Activated T-cell treated with anti-CD3 and anti-CD28 coated beads, Interleukin-2, amount 50 U/mL, for 24 hours (primary cell): Measurements from ENCODE around the gene BCL2L15.
A peak's percentile ranks its signal among the peaks of the same experiment; 100 is the strongest.

Experiments
- DNase-seq: peaks from one replicate; pipeline ENCODE4 v3.0.0-alpha.2; 2020
- H3K27ac Mint-ChIP-seq: 2 replicates; pipeline ENCODE4 v1.8.0; 2020; ENCODE audit warnings: mild to moderate bottlenecking, mixed read lengths
- H3K27me3 Mint-ChIP-seq: 2 replicates; pipeline ENCODE4 v1.8.0; 2020; ENCODE audit warnings: mixed read lengths
- H3K36me3 Mint-ChIP-seq: 2 replicates; pipeline ENCODE4 v1.8.0; 2020; ENCODE audit warnings: low read depth, mixed read lengths
- H3K4me1 Mint-ChIP-seq: 2 replicates; pipeline ENCODE4 v1.8.0; 2020; ENCODE audit warnings: low read depth, mixed read lengths
- H3K4me3 Mint-ChIP-seq: 2 replicates; pipeline ENCODE4 v1.8.0; 2020; ENCODE audit warnings: mild to moderate bottlenecking, moderate library complexity, mixed read lengths
- H3K9me3 Mint-ChIP-seq: 2 replicates; pipeline ENCODE4 v1.8.0; 2020; ENCODE audit warnings: mixed read lengths

BCL2L15 gene

GRCh38 chr1:113918243-113918642 is 30.9 kb upstream of the BCL2L15 start:
- no peak for DNase-seq
- Mint-ChIP-seq H3K4me3 (no peak overlapping the region), H3K27ac (no peak overlapping the region), H3K9me3 (no peaks in the 10 kb centered on the region), H3K36me3 (peaks cover 21% of the 10 kb centered on the region), H3K4me1 (peaks cover 13% of the 10 kb centered on the region), H3K27me3 (no peaks in the 10 kb centered on the region)

GRCh38 chr1:113917400-113918082 is 30.2 kb upstream of the BCL2L15 start:
- Mint-ChIP-seq H3K27ac (no peak overlapping the region), H3K27me3 (no peaks in the 10 kb centered on the region), H3K36me3 (peaks cover 28% of the 10 kb centered on the region), H3K9me3 (no peaks in the 10 kb centered on the region), H3K4me1 (peaks cover 13% of the 10 kb centered on the region), H3K4me3 (no peak overlapping the region)
- DNase-seq, result no peak

- Mint-ChIP-seq H3K27me3 (no peaks in the 10 kb centered on the region), H3K27ac (no peak overlapping the region), H3K4me1 (peaks cover 13% of the 10 kb centered on the region), H3K4me3 (no peak overlapping the region), H3K36me3 (peaks cover 33% of the 10 kb centered on the region), H3K9me3 (no peaks in the 10 kb centered on the region)
- DNase-seq, result no peak
Measured at GRCh38 chr1:113916974-113917373, 29.6 kb upstream of the BCL2L15 start.

DNA sequence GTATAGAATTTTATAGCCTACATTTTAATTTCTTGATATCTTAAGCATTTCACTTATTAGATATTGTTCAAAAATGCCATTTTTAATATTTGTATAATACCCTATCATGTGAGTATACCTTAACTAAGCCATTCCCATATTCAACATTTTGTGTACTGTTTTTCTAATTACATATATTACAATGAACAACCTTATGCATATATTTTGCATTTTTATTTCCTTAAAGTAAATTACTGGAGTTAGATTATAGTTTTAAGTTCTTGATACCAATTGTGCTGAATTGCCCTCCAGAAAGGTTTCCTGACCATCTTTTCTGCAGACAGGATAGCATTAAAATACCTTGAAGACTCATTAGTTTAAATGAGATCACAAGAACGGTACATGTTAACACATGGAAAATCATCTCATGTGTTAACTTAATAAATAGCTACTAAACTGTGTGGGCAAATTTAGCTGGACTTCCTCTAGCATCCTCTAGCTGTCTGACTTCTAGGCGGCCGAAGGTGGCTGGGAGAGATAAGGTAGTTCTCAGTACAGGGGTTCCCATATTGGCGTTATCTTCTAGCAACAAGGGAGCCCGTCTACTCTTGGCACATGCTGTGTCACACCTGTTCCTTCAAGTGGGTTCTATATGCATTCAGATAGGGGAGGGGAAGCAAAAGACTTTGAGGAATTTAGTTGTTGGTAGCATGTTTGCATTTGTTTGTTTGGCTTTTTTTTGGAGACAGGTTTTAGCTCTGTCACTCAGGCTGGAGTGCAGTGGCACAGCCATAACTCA is 26.7 kb upstream of the BCL2L15 start:
- H3K9me3 Mint-ChIP-seq, result no peaks in the 10 kb centered on the region
- no peak for DNase-seq
- no peak overlapping the region for H3K27ac Mint-ChIP-seq
- no peak overlapping the region for H3K4me3 Mint-ChIP-seq
- no peaks in the 10 kb centered on the region for H3K27me3 Mint-ChIP-seq
- H3K4me1 Mint-ChIP-seq, result peaks cover 13% of the 10 kb centered on the region
- peaks cover 60% of the 10 kb centered on the region for H3K36me3 Mint-ChIP-seq

- H3K4me3 Mint-ChIP-seq, result no peak overlapping the region
- H3K27ac Mint-ChIP-seq, result no peak overlapping the region
- no peaks in the 10 kb centered on the region for H3K9me3 Mint-ChIP-seq
- peaks cover 67% of the 10 kb centered on the region for H3K36me3 Mint-ChIP-seq
- no peak for DNase-seq
- no peaks in the 10 kb centered on the region for H3K27me3 Mint-ChIP-seq
- peaks cover 16% of the 10 kb centered on the region for H3K4me1 Mint-ChIP-seq
Measured at GRCh38 chr1:113913312-113913668, 25.9 kb upstream of the BCL2L15 start.

DNA sequence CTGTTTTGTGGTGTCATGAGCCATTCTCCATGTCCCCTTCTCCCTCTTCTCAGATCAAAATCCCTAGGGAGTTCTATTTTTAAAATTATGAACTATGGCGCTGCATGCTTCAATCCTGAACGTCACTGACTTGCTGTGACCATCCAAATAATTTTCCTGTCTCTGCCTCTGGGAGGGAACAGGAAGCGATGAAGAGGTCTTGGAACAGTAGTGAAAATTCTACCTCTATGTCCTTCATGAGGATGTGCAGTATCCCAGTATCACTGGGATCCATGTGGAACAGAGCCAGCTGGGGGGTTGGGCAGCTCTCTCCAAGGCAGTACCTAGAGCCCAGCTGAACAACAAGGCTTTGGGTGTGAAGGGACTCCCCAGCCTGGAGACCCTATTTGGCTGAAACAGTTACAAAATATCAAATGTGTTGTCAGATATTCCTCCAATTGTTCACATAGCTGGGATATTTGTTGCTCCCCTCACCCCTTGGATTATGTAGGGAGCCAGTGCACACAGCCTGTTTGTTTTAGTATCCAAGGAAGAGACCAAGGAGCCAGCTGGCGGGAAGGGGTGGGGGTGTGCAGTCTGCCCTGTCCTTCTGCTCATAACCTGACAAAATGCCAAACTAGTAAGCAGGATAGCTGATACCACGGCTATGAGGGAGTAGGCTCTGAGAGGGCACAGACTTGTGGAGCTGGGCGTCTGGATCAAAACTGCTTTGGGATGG is 25.4 kb upstream of the BCL2L15 start:
- Mint-ChIP-seq H3K36me3 (peaks cover 72% of the 10 kb centered on the region), H3K27me3 (no peaks in the 10 kb centered on the region), H3K4me3 (no peak overlapping the region), H3K4me1 (peaks cover 16% of the 10 kb centered on the region), H3K27ac (no peak overlapping the region), H3K9me3 (no peaks in the 10 kb centered on the region)
- DNase-seq, result no peak

GRCh38 chr1:113905435-113905861 is 18.1 kb upstream of the BCL2L15 start:
- Mint-ChIP-seq H3K27ac (peak overlapping the region; percentile 98), H3K36me3 (peaks cover 85% of the 10 kb centered on the region), H3K9me3 (no peaks in the 10 kb centered on the region), H3K27me3 (no peaks in the 10 kb centered on the region), H3K4me1 (peaks cover 53% of the 10 kb centered on the region), H3K4me3 (peak overlapping the region; percentile 98)
- no peak for DNase-seq

DNA sequence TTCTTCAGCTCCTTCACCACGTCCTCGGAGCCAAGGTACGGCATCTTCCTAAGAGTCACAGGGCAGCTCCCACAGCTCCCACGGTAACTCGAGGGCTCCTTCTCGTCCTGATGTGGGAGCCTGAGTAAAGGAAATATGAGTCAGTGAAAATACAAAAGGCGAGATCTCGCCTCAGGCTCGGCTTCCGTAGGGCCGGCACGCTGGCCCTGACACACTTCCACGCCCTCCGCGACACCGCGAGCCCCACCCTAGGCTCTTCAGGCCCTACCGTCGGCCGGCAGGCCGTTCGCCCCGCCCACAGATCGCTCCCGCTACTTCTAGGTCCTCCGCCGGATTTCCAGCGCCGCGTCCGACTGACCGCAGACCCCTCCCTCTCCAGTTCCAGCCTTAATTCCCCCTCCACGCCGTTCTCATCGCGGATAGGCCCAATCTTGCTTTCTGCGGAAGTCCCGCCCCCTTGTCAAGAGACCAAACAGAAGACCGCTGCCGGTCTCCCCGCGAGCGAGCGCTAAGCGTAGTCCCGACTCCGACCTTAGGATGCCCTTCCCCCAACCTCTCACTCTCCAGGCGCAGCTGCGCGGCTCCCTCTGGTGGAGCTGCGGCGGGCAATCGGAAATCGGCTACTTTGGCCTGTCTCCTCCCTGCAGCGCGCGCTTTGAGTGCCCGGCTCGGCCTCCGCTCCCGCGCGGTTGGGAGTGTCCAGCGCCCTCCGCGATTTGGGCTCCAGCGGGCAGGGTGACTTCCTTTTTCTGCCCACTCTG is 17.5 kb upstream of the BCL2L15 start, which contains the start of the genes AP4B1 and DCLRE1B:
Gene AP4B1, minus strand, starts transcription at position 126 of the 761 bp plus-strand sequence. Its CDS starts 82 bp downstream, at position 44.
Gene DCLRE1B, plus strand, starts transcription at position 653 of the 761 bp plus-strand sequence. CDS start 261 bp downstream, outside the sequence.
- Mint-ChIP-seq H3K9me3 (no peaks in the 10 kb centered on the region), H3K36me3 (peaks cover 85% of the 10 kb centered on the region), H3K4me3 (peak within 1 kb of the TSS; percentile 98), H3K4me1 (peaks cover 58% of the 10 kb centered on the region), H3K27ac (peak within 1 kb of the TSS; percentile 98), H3K27me3 (no peaks in the 10 kb centered on the region)
- peak; percentile 96 for DNase-seq

DNA sequence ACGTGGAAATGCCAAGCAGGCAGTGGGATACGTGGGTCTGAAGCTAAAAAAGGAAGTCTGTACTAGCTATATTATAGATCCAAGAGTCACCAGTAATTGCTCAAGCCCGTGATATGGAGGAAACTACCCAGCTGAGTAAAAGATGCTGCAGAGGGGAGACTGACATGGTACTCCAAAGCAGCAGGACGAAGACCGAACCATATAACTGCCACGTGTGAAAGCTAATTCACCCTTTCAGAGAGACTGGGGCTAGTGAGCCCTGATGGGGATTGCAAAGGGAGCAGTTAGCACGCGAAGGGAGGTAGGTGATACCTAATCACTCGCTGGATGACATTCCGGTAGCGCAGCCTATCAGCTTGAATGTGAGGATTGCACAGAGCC is 16.9 kb upstream of the BCL2L15 start:
- DNase-seq, result no peak
- peaks cover 85% of the 10 kb centered on the region for H3K36me3 Mint-ChIP-seq
- H3K4me3 Mint-ChIP-seq, result peak overlapping the region; percentile 98
- no peaks in the 10 kb centered on the region for H3K9me3 Mint-ChIP-seq
- no peaks in the 10 kb centered on the region for H3K27me3 Mint-ChIP-seq
- H3K4me1 Mint-ChIP-seq, result peaks cover 61% of the 10 kb centered on the region
- peak overlapping the region; percentile 98 for H3K27ac Mint-ChIP-seq

DNA sequence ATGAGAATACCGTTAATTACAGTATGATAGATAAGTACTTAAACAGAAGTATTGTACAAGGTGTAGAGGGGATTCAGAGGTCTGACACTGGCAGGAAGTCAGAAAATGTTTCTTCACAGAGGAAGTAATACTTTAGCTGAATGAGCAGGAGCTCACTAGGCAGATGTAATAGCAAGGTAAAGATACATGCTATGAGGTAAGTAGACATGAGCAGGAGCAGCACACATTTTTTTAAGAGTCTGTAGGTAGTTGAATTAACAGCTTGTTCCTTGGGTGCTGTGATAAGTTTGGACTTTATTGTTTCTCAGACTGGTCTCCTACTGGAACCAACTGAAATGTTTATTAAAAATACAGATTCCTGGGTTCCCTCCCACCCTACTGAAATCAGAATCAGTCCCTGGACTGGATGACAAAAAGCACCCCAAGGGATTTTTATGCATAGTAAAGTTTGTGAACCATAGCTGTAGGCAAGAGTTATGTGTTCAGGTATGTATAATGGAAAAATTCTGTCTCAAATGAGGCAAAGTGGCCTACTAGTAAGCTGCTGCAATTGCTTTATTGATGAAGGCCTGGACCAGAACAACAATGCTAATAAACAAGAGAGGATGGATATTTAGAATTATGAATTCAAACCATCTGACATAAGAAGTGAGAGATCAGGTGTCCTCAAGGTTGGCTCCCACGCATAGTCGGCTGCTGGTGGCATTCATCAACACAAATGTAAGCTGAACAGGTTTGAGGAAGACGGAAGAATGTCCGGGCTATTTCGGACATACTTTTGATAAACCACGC is 16.3 kb upstream of the BCL2L15 start:
- peak overlapping the region; percentile 98 for H3K4me3 Mint-ChIP-seq
- H3K27ac Mint-ChIP-seq, result peak overlapping the region; percentile 98
- peaks cover 88% of the 10 kb centered on the region for H3K36me3 Mint-ChIP-seq
- DNase-seq, result no peak
- no peaks in the 10 kb centered on the region for H3K27me3 Mint-ChIP-seq
- H3K4me1 Mint-ChIP-seq, result peaks cover 65% of the 10 kb centered on the region
- no peaks in the 10 kb centered on the region for H3K9me3 Mint-ChIP-seq

- no peak for DNase-seq
- no peak overlapping the region for H3K4me3 Mint-ChIP-seq
- peak overlapping the region; percentile 56 for H3K27ac Mint-ChIP-seq
- H3K36me3 Mint-ChIP-seq, result peaks cover 92% of the 10 kb centered on the region
- H3K27me3 Mint-ChIP-seq, result no peaks in the 10 kb centered on the region
- H3K4me1 Mint-ChIP-seq, result peaks cover 59% of the 10 kb centered on the region
- no peaks in the 10 kb centered on the region for H3K9me3 Mint-ChIP-seq
Measured at GRCh38 chr1:113901191-113901590, 13.8 kb upstream of the BCL2L15 start.

GRCh38 chr1:113899111-113899510 is 11.7 kb upstream of the BCL2L15 start:
- DNase-seq, result no peak
- Mint-ChIP-seq H3K27ac (peak overlapping the region; percentile 68), H3K9me3 (no peaks in the 10 kb centered on the region), H3K4me1 (peaks cover 55% of the 10 kb centered on the region), H3K4me3 (no peak overlapping the region), H3K36me3 (peaks cover 99% of the 10 kb centered on the region), H3K27me3 (no peaks in the 10 kb centered on the region)

DNA sequence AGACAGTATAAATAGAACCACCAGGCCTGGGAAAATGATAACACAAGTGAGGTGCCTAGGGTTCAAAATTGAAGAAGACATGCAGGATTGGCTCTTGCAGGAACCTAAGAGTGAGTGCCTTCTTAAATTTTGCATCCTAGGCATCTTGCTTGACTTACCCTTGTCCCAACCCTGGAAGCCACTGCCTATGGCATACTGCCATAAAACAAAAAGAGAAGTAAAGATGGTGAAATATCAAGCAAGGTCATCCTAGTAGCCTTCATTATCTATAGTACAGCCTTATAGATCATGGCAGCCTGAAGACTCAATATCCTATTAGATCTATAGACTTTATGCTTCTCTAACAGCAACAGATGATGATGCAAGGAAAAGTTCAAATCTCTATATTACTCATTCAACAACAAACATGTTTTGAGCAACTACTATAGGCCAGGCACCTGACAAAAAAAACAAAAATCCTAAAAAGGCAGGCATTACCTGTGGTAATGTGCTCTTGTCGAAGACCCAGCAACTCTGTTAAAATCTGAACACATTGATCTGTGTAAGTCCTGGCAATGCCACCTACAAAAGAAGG is 10.9 kb upstream of the BCL2L15 start:
- no peak for DNase-seq
- Mint-ChIP-seq H3K36me3 (peaks cover 97% of the 10 kb centered on the region), H3K4me1 (peaks cover 49% of the 10 kb centered on the region), H3K9me3 (no peaks in the 10 kb centered on the region), H3K27ac (peak overlapping the region; percentile 73), H3K4me3 (no peak overlapping the region), H3K27me3 (no peaks in the 10 kb centered on the region)
